IMR-90 (cell line): ENCODE data around the gene CDC42BPA. TPM values are rescaled to one million over a fixed set of nuclear protein-coding genes. Genes with fewer than 3 reads are reported as not detected.

Experiments
- ATAC-seq: fragments of 200-7000 bp; cut with Tn5 transposase; 2 replicates; pipeline ENCODE4 v1.9.1; 2020; ENCODE audit warnings: low read depth, mild to moderate bottlenecking, moderate library complexity
- BruUV-seq: library from RNA; stranded (reverse); fragments of 400-500 nt; replicated peaks from 2 replicates; lab custom pipeline; 2021; lab: Mats Ljungman, UMichigan
- CTCF ChIA-PET: fragments of 300-600 bp; formaldehyde crosslinking; extraction: SDS; loops from one replicate; lab custom pipeline; 2021; ENCODE audit warnings: antibody characterized with exemption; lab: Yijun Ruan, JAX
- POLR2A ChIA-PET: fragments of 300-600 bp; sonication (Branson Sonifier 250); formaldehyde crosslinking; loops from one replicate; lab custom pipeline; 2022; ENCODE audit warnings: antibody characterized with exemption; ENCODE audit not compliant: unreplicated experiment; lab: Charles Lee
- DNase-seq: peaks from one replicate; pipeline ENCODE4 v3.0.0; 2013
- H2AFZ ChIP-seq: replicated peaks from 2 replicates; pipeline ENCODE3; 2013; ENCODE audit warnings: low read length, mild to moderate bottlenecking; ENCODE audit not compliant: poor library complexity
- H2AK5ac ChIP-seq: 2 replicates; pipeline ENCODE4 v1.6.1; 2013; ENCODE audit warnings: low read depth, low read length, inconsistent platforms
- H2AK9ac ChIP-seq: replicated peaks from 2 replicates; pipeline ENCODE3; 2013; ENCODE audit warnings: mild to moderate bottlenecking, low read depth, low read length, moderate library complexity; ENCODE audit not compliant: poor library complexity
- H2BK120ac ChIP-seq: 2 replicates; pipeline ENCODE4 v1.6.1; 2013; ENCODE audit warnings: low read depth, low read length, inconsistent platforms
- H2BK15ac ChIP-seq: 3 replicates; pipeline ENCODE4 v1.6.1; 2013; ENCODE audit warnings: low read depth, low read length, inconsistent platforms
- H2BK20ac ChIP-seq: 2 replicates; pipeline ENCODE4 v1.6.1; 2013; ENCODE audit warnings: low read depth, mild to moderate bottlenecking, inconsistent platforms, low read length, moderate library complexity
- H2BK5ac ChIP-seq: 2 replicates; pipeline ENCODE4 v1.6.1; 2013; ENCODE audit warnings: mild to moderate bottlenecking, low read depth, low read length, inconsistent platforms; ENCODE audit not compliant: poor library complexity, severe bottlenecking
- H3K14ac ChIP-seq: replicated peaks from 2 replicates; pipeline ENCODE4 v1.6.1; 2013; ENCODE audit warnings: low read depth, low read length, inconsistent platforms
- H3K18ac ChIP-seq: 2 replicates; pipeline ENCODE4 v1.6.1; 2013; ENCODE audit warnings: low read depth, low read length, control low read depth
- H3K23ac ChIP-seq: 2 replicates; pipeline ENCODE4 v1.6.1; 2013; ENCODE audit warnings: low read depth, low read length, inconsistent platforms
- H3K27ac ChIP-seq: 2 replicates; pipeline ENCODE4 v1.5.1; 2013; ENCODE audit warnings: mild to moderate bottlenecking, control low read depth, low read length; ENCODE audit not compliant: insufficient read depth
- H3K27me3 ChIP-seq: 2 replicates; pipeline ENCODE4 v1.6.1; 2013; ENCODE audit warnings: low read length; ENCODE audit not compliant: control insufficient read depth, insufficient read depth
- H3K36me3 ChIP-seq: 2 replicates; pipeline ENCODE4 v1.6.1; 2013; ENCODE audit warnings: low read length, mixed read lengths; ENCODE audit not compliant: control insufficient read depth, insufficient read depth
- H3K4ac ChIP-seq: 2 replicates; pipeline ENCODE4 v1.6.1; 2013; ENCODE audit warnings: low read depth, low read length, inconsistent platforms
- H3K4me1 ChIP-seq: 2 replicates; pipeline ENCODE4 v1.6.1; 2013; ENCODE audit warnings: low read length, mixed read lengths; ENCODE audit not compliant: control insufficient read depth, insufficient read depth
- H3K4me2 ChIP-seq: 2 replicates; pipeline ENCODE4 v1.6.1; 2013; ENCODE audit warnings: low read depth, mild to moderate bottlenecking, control low read depth, low read length, moderate library complexity
- H3K4me3 ChIP-seq: 2 replicates; pipeline ENCODE4 v1.5.1; 2013; ENCODE audit warnings: low read depth, mild to moderate bottlenecking, control low read depth, low read length, moderate library complexity; ENCODE audit not compliant: insufficient read depth
- H3K56ac ChIP-seq: 2 replicates; pipeline ENCODE4 v1.6.1; 2013; ENCODE audit warnings: low read length, inconsistent platforms; ENCODE audit not compliant: insufficient read depth; ENCODE audit errors: extremely low read depth
- H3K79me1 ChIP-seq, 2 experiments: 2 replicates each; pipeline ENCODE4 v1.6.1; 2013; ENCODE audit warnings: low read length in 2 of 2, inconsistent platforms in 1 of 2, low read depth in 1 of 2
- H3K9ac ChIP-seq: 2 replicates; pipeline ENCODE4 v1.6.1; 2013; ENCODE audit warnings: low read depth, low read length, control low read depth
- H3K9me1 ChIP-seq: 2 replicates; pipeline ENCODE4 v1.6.1; 2013; ENCODE audit warnings: low read length, inconsistent platforms; ENCODE audit not compliant: insufficient read depth
- H3K9me3 ChIP-seq: 2 replicates; pipeline ENCODE4 v1.6.1; 2013; ENCODE audit warnings: low read length; ENCODE audit not compliant: control insufficient read depth, insufficient read depth
- H4K20me1 ChIP-seq: 2 replicates; pipeline ENCODE4 v1.6.1; 2013; ENCODE audit warnings: low read length, inconsistent platforms; ENCODE audit not compliant: insufficient read depth
- H4K5ac ChIP-seq: 2 replicates; pipeline ENCODE4 v1.6.1; 2013; ENCODE audit warnings: mild to moderate bottlenecking, low read depth, low read length, control low read depth
- H4K8ac ChIP-seq, 2 experiments: 2 replicates each; pipeline ENCODE4 v1.6.1; 2013; ENCODE audit warnings: low read depth in 2 of 2, low read length in 2 of 2, control low read depth in 1 of 2, inconsistent platforms in 1 of 2
- H4K91ac ChIP-seq: 2 replicates; pipeline ENCODE4 v1.6.1; 2013; ENCODE audit warnings: low read depth, low read length, inconsistent platforms; ENCODE audit not compliant: insufficient read depth
- BHLHE40 ChIP-seq: fragments of 150-350 bp; IDR thresholded peaks from 2 replicates; pipeline ENCODE4 v1.6.1; 2016; ENCODE audit warnings: mild to moderate bottlenecking, low read depth, low read length
- CHD1 ChIP-seq: IDR thresholded peaks from 2 replicates; pipeline ENCODE4 v1.6.1; 2012; ENCODE audit warnings: low read depth, low read length, improper control_type of control experiment
- FOS ChIP-seq: fragments of 150-350 bp; IDR thresholded peaks from 2 replicates; pipeline ENCODE4 v1.6.1; 2016; ENCODE audit warnings: low read depth, low read length
- MAFK ChIP-seq: IDR thresholded peaks from 2 replicates; pipeline ENCODE4 v1.6.1; 2012; ENCODE audit warnings: low read depth, low read length, improper control_type of control experiment
- MAZ ChIP-seq: IDR thresholded peaks from 2 replicates; pipeline ENCODE4 v1.6.1; 2012; ENCODE audit warnings: low read depth, mild to moderate bottlenecking, low read length, improper control_type of control experiment, moderate library complexity, borderline replicate concordance
- MXI1 ChIP-seq: IDR thresholded peaks from 2 replicates; pipeline ENCODE4 v1.6.1; 2012; ENCODE audit warnings: low read depth, mild to moderate bottlenecking, low read length, moderate library complexity, borderline replicate concordance
- RAD21 ChIP-seq: IDR thresholded peaks from 2 replicates; pipeline ENCODE4 v1.6.1; 2012; ENCODE audit warnings: low read length, improper control_type of control experiment
- RCOR1 ChIP-seq: IDR thresholded peaks from 2 replicates; pipeline ENCODE4 v1.6.1; 2012; ENCODE audit warnings: mild to moderate bottlenecking, low read length, improper control_type of control experiment; ENCODE audit not compliant: insufficient replicate concordance
- RFX5 ChIP-seq: IDR thresholded peaks from 2 replicates; pipeline ENCODE4 v1.8.0; 2012; ENCODE audit warnings: low read depth, mild to moderate bottlenecking, low read length, moderate library complexity
- SMC3 ChIP-seq: fragments of 150-350 bp; IDR thresholded peaks from 2 replicates; pipeline ENCODE4 v1.6.1; 2016; ENCODE audit warnings: low read depth, mild to moderate bottlenecking, antibody characterized with exemption, low read length, moderate library complexity
- WGBS, 2 experiments: methylation state at CpG; one replicate each; pipeline versions ENCODE4 v1.1.5 to v1.1.7; 2013; ENCODE audit warnings: missing lambda C conversion rate in 2 of 2; ENCODE audit not compliant: insufficient read length in 1 of 2; ENCODE audit errors: extremely low coverage in 2 of 2; 5-methylcytosine and 5-hydroxymethylcytosine counted together
- dilution Hi-C: fragments of 300-500 bp; cut with HindIII; formaldehyde crosslinking; loops from one replicate; pipeline ENCODE4 v1.14.3; 2018; ENCODE audit warnings: low sequenced_read_pairs; ENCODE audit not compliant: unreplicated experiment
- in situ Hi-C: fragments of 300-500 bp; cut with MboI; formaldehyde crosslinking; loops from 3 replicates; pipeline ENCODE4 v1.14.3; 2019; ENCODE audit warnings: low sequenced_read_pairs, inconsistent platforms, mixed read lengths
- intact Hi-C: fragments of 100-400 bp; cut with micrococcal nuclease; formaldehyde crosslinking; loops from 2 replicates; pipeline ENCODE4 v1.10.0; 2022
- polyA plus RNA-seq, 3 experiments: library from polyadenylated mRNA; depleted of rRNA; stranded (reverse); fragments of >200 nt; gene quantifications; 2 replicates each; pipeline ENCODE4 v1.2.3, GENCODE V29; 2012; ENCODE audit warnings: low replicate concordance in 1 of 3
- total RNA-seq: library from RNA; depleted of rRNA; stranded (reverse); fragments of >200 nt; gene quantifications from 2 replicates; pipeline ENCODE4 v1.2.3, GENCODE V29; 2012

CDC42BPA gene
- total and polyA plus RNA-seq, 2 of the 4 experiments (the other 2 are of a cell fraction) = 9.4 to 27.8 TPM

DNA sequence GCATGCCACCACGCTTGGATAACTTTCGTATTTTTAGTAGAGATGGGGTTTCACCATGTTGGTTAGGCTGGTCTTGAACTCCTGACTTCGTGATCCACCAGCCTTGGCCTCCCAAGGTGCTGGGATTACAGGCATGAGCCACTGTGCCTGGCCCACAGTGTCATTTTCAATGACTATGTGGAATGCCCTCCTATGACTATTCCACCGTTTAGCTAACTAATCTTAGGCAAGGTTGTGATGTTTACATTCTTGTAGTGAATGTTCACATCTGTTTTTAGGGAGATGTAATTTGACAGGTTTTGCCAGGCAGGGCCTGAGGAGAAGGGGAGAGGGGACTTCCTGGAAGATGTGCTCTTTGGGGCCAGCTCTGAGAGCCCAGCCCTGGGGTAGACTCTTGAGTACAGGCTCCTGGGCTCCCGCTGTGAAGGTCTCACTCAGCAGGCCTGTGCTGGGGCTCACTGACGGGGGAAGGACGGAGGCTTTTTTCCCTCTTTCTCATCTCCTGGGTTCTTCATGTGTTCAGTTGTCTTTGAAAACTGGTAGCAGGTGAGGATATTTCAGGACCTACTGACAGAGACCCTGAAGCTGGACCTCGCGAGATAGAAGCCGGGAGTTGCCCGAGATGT is 365.0 kb downstream of the CDC42BPA start:
- ChIA-PET CTCF (no interaction called here), POLR2A (no interaction called here)
- Histone ChIP-seq H2BK120ac (no peak overlapping the region), H3K56ac (no peak overlapping the region), H3K4me2 (no peak overlapping the region), H2AK9ac (no peak overlapping the region), H3K4me1 (peaks cover 3% of the 10 kb centered on the region; the same call in 1 of the 2 replicates), H4K5ac (no peak overlapping the region), H3K27me3 (no peaks in the 10 kb centered on the region), H3K18ac (no peak overlapping the region), H2BK20ac (no peak overlapping the region), H3K14ac (no peak overlapping the region), H2BK5ac (no peak overlapping the region), H2AFZ (no peak overlapping the region), H3K4me3 (no peak overlapping the region), H3K4ac (no peak overlapping the region), H3K79me1 (no peaks in the 10 kb centered on the region), H2AK5ac (no peak overlapping the region), H3K23ac (no peak overlapping the region), H3K9ac (no peak overlapping the region), H4K91ac (no peak overlapping the region), H3K27ac (no peak overlapping the region), H3K9me3 (no peaks in the 10 kb centered on the region; the same call in 1 of the 2 replicates), H2BK15ac (no peak overlapping the region), H3K9me1 (no peaks in the 10 kb centered on the region), H3K36me3 (no peaks in the 10 kb centered on the region), H4K8ac (no peak overlapping the region), H4K20me1 (0 out of 2 replicates have a peak, but pooled peaks cover 3% of the 10 kb centered on the region)
- WGBS, 2 experiments = 92% methylated on average over 4 of the region's 11 CpGs; no CpG with 5 or more reads in 1 of the 2 experiments
- peak; percentile 49 for DNase-seq
- in situ Hi-C loops (no loop called here), dilution Hi-C loops (no loop called here), intact Hi-C loops (no loop called here)
- TF ChIP-seq SMC3 (no peak), FOS (no peak), RAD21 (no peak), MAZ (no peak), RFX5 (no peak), MAFK (no peak), RCOR1 (no peak), CHD1 (no peak), BHLHE40 (no peak), MXI1 (no peak)
- BruUV-seq = no TSS peak
- ATAC-seq = peak; percentile 69
